GM19324 (cell line): Measurements from ENCODE around the gene HPX.
"Not testable (repeated sequence)": the region's sequence is repeated elsewhere in the genome, so short reads cannot be mapped to it uniquely, and the experiment has no call there.

Source experiments
- ATAC-seq: cut with Tn5 transposase; IDR thresholded peaks from one replicate; pipeline ENCODE4 v1.9.1; 2021; ENCODE audit warnings: mild to moderate bottlenecking, moderate library complexity; ENCODE audit not compliant: unreplicated experiment, low FRiP score

HPX gene

DNA sequence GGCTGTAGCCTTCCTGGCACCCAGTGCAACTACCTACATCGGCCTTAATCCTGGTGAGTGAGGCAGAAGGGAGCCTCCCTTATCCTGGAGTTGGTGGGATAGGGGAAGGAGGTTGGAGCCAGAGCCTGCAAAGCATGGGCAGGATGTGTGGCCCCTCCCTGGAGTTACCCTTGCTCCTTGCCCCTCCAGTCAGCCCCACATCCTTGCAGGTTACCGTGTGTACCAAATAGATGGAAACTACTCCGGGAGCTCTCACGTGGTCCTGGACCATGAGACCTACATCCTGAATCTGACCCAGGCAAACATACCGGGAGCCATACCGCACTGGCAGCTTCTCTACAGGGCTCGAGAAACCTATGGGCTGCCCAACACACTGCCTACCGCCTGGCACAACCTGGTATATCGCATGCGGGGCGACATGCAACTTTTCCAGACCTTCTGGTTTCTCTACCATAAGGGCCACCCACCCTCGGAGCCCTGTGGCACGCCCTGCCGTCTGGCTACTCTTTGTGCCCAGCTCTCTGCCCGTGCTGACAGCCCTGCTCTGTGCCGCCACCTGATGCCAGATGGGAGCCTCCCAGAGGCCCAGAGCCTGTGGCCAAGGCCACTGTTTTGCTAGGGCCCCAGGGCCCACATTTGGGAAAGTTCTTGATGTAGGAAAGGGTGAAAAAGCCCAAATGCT is 46.7 kb downstream of the HPX start:
- ATAC-seq: no peak

- not testable (repeated sequence) for ATAC-seq
These were observed 48.5 kb downstream of the HPX start for GRCh38 chr11:6392251-6392650.

DNA sequence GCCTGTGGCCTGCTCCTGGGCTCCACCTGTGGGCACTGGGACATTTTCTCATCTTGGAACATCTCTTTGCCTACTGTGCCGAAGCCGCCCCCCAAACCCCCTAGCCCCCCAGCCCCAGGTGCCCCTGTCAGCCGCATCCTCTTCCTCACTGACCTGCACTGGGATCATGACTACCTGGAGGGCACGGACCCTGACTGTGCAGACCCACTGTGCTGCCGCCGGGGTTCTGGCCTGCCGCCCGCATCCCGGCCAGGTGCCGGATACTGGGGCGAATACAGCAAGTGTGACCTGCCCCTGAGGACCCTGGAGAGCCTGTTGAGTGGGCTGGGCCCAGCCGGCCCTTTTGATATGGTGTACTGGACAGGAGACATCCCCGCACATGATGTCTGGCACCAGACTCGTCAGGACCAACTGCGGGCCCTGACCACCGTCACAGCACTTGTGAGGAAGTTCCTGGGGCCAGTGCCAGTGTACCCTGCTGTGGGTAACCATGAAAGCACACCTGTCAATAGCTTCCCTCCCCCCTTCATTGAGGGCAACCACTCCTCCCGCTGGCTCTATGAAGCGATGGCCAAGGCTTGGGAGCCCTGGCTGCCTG is 49.2 kb downstream of the HPX start:
- no peak for ATAC-seq

DNA sequence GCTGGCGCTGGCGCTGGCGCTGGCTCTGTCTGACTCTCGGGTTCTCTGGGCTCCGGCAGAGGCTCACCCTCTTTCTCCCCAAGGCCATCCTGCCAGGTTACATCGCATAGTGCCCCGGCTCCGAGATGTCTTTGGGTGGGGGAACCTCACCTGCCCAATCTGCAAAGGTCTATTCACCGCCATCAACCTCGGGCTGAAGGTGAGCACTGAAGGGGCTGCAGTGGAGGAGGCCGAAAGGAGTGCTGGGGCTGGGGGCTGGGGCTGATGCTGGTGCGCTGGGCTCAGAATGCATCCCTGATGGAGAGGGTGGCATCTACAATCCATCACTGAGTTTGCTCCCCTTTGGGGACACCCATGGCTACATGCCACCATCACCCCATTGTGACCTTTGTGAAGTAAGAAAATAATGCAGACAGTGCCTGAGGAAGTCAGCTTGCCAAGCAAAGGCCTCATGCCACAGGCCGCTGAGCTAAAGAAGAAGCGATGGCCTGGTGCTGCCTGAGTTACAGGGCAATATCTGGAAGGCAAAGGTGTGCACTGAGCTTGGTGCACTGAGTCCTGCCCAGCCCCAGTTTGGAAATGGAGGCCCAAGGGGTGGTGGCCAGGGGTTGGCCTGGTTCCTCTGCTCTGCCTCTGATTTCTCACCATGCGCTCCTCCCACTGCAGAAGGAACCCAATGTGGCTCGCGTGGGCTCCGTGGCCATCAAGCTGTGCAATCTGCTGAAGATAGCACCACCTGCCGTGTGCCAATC is 49.9 kb downstream of the HPX start:
- no peak for ATAC-seq

DNA sequence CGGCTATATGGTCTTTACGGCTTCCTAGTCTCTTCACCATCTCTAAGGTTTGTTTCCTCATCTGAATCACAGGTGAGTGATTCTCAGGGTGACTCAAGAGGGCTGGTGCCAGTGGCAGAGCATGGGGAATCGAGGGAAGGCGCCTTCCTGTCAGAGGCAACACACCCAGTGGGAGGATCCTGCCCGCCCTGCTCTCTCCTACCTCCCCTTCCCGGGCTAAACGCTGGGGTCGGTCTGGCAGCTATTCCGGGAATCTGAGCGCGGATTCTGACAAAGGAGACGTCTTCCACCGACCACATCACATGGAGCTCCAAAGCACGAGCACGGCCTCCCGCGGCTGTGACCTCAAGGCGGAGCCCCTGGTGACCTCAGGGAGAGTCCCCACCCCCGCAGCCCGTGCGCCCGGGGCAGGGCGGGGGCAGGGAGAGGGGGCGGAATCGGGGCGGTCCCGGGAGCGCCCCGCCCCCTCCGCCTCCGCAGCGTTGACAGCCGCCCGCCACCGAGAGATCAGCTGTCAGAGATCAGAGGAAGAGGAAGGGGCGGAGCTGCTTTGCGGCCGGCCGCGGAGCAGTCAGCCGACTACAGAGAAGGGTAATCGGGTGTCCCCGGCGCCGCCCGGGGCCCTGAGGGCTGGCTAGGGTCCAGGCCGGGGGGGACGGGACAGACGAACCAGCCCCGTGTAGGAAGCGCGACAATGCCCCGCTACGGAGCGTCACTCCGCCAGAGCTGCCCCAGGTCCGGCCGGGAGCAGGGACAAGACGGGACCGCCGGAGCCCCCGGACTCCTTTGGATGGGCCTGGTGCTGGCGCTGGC is 50.7 kb downstream of the HPX start, which contains the start of gene SMPD1:
SMPD1 (plus strand) TSS at position 570 of the 813 bp plus-strand sequence; CDS start at position 695, 125 bp downstream.
- ATAC-seq: peak; percentile 99

DNA sequence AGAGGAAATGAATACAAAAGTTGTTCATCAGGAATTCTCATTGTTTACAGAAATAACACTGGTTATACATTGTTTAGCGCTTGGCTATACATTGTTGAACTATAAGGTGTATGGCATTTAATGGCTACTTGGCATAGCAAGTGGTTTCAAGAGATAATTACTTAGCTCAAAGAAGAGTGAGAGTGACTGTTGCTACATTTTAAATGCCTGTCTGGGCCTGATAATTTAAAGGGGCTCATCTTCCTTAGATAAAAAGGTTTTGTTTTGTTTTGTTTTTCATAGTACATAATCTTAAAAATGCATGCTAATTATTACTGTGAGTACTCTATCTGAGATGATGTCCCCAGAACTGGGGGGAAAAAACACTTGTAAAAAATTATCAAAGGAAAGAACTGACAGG is 52.0 kb downstream of the HPX start:
- no peak for ATAC-seq

GRCh38 chr11:6387811-6388599 is 52.8 kb downstream of the HPX start:
- ATAC-seq: no peak

- ATAC-seq: no peak
These were observed 55.6 kb downstream of the HPX start for GRCh38 chr11:6385046-6385777.
